DMS 273 treated with DMSO at 0.1 percent for 48 hours (cell line): ENCODE data around the gene FAM13C.
"Not testable (repeated sequence)": the region's sequence is repeated elsewhere in the genome, so short reads cannot be mapped to it uniquely, and the experiment has no call there.

Source experiments
- DNase-seq: peaks from one replicate; lab custom pipeline; 2025; lab: John Stamatoyannopoulos, UW

Gene FAM13C

GRCh38 chr10:59234816-59235429, 127.4 kb downstream of the FAM13C start:
- DNase-seq = no peak

- no peak for DNase-seq
Observed at GRCh38 chr10:59234194-59234593, 128.2 kb downstream of the FAM13C start.

GRCh38 chr10:59229441-59229840, 132.9 kb downstream of the FAM13C start:
- no peak for DNase-seq

- no peak for DNase-seq
Observed at GRCh38 chr10:59227136-59227673, 135.1 kb downstream of the FAM13C start.

- DNase-seq = no peak
Observed at GRCh38 chr10:59225211-59225610, 137.1 kb downstream of the FAM13C start.

- not testable (repeated sequence) for DNase-seq
Observed at GRCh38 chr10:59223597-59223996, 138.8 kb downstream of the FAM13C start.

GRCh38 chr10:59222788-59223187, 139.6 kb downstream of the FAM13C start:
- no peak for DNase-seq

- DNase-seq = no peak
Observed at GRCh38 chr10:59216178-59216869, 146.0 kb downstream of the FAM13C start.

- no peak for DNase-seq
Observed at GRCh38 chr10:59214160-59214559, 148.2 kb downstream of the FAM13C start.

- DNase-seq = no peak
Observed at GRCh38 chr10:59212301-59212798, 150.0 kb downstream of the FAM13C start.

GRCh38 chr10:59206204-59206720, 156.1 kb downstream of the FAM13C start:
- DNase-seq = no peak
